Prostate gland (tissue), 2 donors: ENCODE measurements around the gene SDHD.

Source experiments
- POLR2A ChIP-seq: fragments of 450-650 bp; IDR thresholded peaks from one replicate; pipeline ENCODE4 v1.6.1; 2016; ENCODE audit warnings: antibody characterized with exemption, mild to moderate bottlenecking
- POLR2AphosphoS5 ChIP-seq: sonication (generic); formaldehyde crosslinking; IDR thresholded peaks from one replicate; pipeline ENCODE4 v1.6.1; 2017; ENCODE audit warnings: antibody characterized with exemption
- TF ChIP-seq, protein P1 (sequence below), 4 experiments: fragments of 200-600 bp in 2 of 4; fragments of 450-650 bp in 2 of 4; sonication (generic) in 2 of 4; IDR thresholded peaks; 1 replicate in 3 of 4; 2 replicates in 1 of 4; pipeline ENCODE4 v1.5.1; 2016 to 2019; ENCODE audit warnings: antibody characterized with exemption in 4 of 4, mild to moderate bottlenecking in 2 of 4, moderate library complexity in 2 of 4

DNA sequence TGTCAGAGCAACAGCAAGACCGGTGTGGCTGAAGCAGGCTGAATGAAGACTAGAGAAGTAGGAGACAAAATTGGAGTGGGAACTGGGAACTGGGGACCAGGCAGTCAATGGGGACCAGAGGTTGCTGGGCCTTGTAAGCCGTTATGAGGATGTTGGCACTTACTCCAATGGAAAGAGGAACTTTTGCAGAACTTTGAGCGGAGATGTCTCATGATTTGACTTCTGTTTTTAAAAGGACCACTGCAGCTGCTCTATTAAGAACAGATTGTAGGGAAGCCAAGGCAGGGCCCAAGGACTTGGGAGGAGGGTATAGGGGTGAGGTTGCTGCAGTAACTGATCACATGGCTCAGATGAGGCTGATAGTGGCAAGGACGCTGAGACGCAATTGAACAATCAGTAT lies 43.0 kb downstream of the SDHD start:
- TF ChIP-seq, protein P1, sequence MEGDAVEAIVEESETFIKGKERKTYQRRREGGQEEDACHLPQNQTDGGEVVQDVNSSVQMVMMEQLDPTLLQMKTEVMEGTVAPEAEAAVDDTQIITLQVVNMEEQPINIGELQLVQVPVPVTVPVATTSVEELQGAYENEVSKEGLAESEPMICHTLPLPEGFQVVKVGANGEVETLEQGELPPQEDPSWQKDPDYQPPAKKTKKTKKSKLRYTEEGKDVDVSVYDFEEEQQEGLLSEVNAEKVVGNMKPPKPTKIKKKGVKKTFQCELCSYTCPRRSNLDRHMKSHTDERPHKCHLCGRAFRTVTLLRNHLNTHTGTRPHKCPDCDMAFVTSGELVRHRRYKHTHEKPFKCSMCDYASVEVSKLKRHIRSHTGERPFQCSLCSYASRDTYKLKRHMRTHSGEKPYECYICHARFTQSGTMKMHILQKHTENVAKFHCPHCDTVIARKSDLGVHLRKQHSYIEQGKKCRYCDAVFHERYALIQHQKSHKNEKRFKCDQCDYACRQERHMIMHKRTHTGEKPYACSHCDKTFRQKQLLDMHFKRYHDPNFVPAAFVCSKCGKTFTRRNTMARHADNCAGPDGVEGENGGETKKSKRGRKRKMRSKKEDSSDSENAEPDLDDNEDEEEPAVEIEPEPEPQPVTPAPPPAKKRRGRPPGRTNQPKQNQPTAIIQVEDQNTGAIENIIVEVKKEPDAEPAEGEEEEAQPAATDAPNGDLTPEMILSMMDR (IDR thresholded peaks at IDR 0.05), result no peak
- TF ChIP-seq POLR2AphosphoS5, result no peak
- TF ChIP-seq POLR2A, result no peak
